Vagina (tissue), 2 donors: ENCODE measurements around the gene GADD45A.

Source experiments
- CTCF ChIP-seq, 3 experiments: fragments of 450-650 bp in 2 of 3; fragments of 200-600 bp in 1 of 3; sonication (generic) in 1 of 3; IDR thresholded peaks; one replicate each; pipeline ENCODE4 v1.5.1; 2017 to 2019; ENCODE audit warnings: antibody characterized with exemption in 3 of 3, mild to moderate bottlenecking in 2 of 3, moderate library complexity in 2 of 3
- POLR2A ChIP-seq, 2 donors: fragments of 450-650 bp; IDR thresholded peaks; one replicate each; pipeline ENCODE4 v1.6.1; 2017; ENCODE audit warnings: antibody characterized with exemption in 2 of 2, mild to moderate bottlenecking in 2 of 2, moderate library complexity in 2 of 2
- POLR2AphosphoS5 ChIP-seq, 2 donors: sonication (generic); formaldehyde crosslinking; IDR thresholded peaks; one replicate each; pipeline ENCODE4 v1.9.0; 2017; ENCODE audit warnings: antibody characterized with exemption in 2 of 2, mild to moderate bottlenecking in 2 of 2, low read depth in 1 of 2; ENCODE audit not compliant: insufficient read depth in 1 of 2

- TF ChIP-seq CTCF (IDR thresholded peaks at IDR 0.05) (no peak), POLR2A (IDR thresholded peaks at IDR 0.05) (no peak), POLR2AphosphoS5 (IDR thresholded peaks at IDR 0.05; ENCODE audit: insufficient read depth in 1 of 2, low read depth in 1 of 2) (no peak)
These were observed 26.3 kb downstream of the GADD45A start for GRCh38 chr1:67711158-67711854.
